Effector memory CD8-positive, alpha-beta T cell (primary cell): Measurements from ENCODE around the gene KCNC4.

ENCODE experiments used
- ATAC-seq: fragments of 150-1000 bp; cut with Tn5 transposase; replicated peaks from 2 replicates; pipeline ENCODE4 v1.10.0; 2021; ENCODE audit warnings: mild to moderate bottlenecking, moderate library complexity
- DNase-seq, 3 experiments: peaks; one replicate each; pipeline ENCODE4 v3.0.0; 2021
- H3K27ac Mint-ChIP-seq, 2 donors: one replicate each; pipeline ENCODE4 v1.8.0; 2022; ENCODE audit warnings: mild to moderate bottlenecking in 2 of 2, mixed read lengths in 2 of 2, moderate library complexity in 2 of 2
- H3K27me3 Mint-ChIP-seq, 2 donors: one replicate each; pipeline ENCODE4 v1.8.0; 2022; ENCODE audit warnings: mixed read lengths in 2 of 2
- H3K36me3 Mint-ChIP-seq: one replicate; pipeline ENCODE4 v1.8.0; 2022; ENCODE audit warnings: mild to moderate bottlenecking, moderate library complexity, mixed read lengths; ENCODE audit not compliant: insufficient read depth
- H3K4me1 Mint-ChIP-seq, 2 donors: one replicate each; pipeline ENCODE4 v1.8.0; 2022; ENCODE audit warnings: low read depth in 2 of 2, mixed read lengths in 2 of 2
- H3K4me3 Mint-ChIP-seq, 2 donors: one replicate each; pipeline ENCODE4 v1.8.0; 2022; ENCODE audit warnings: mild to moderate bottlenecking in 2 of 2, mixed read lengths in 2 of 2, moderate library complexity in 2 of 2
- H3K9me3 Mint-ChIP-seq, 2 donors: one replicate each; pipeline ENCODE4 v1.8.0; 2022; ENCODE audit warnings: mixed read lengths in 2 of 2

KCNC4 gene

GRCh38 chr1:110250749-110251148, 40.6 kb downstream of the KCNC4 start:
- peaks cover 2% of the 10 kb centered on the region for H3K36me3 Mint-ChIP-seq

DNA sequence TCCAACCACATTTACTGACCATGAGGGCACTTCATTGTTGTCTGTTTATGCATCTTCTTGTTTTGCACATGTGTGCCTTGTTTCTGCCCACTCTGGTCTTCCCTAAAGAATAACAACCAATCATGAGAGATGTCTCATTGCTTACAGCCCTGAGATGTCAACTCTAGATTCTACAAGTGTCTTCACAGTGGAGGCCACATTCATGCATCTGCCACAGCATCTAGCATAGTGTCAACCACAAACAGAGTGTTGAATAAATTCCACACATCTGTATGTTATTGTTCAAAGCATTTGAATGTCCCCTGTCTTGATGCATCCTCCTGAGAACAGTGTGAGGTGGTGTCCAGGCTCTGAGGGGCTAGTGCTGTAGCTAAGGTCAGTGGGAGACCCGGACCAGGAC, 43.1 kb downstream of the KCNC4 start:
- peaks cover 2% of the 10 kb centered on the region for H3K36me3 Mint-ChIP-seq
- no peaks in the 10 kb centered on the region for H3K9me3 Mint-ChIP-seq
- H3K4me3 Mint-ChIP-seq, result no peak overlapping the region
- H3K27ac Mint-ChIP-seq, result no peak overlapping the region
- peaks cover 2% of the 10 kb centered on the region in 2 donors for H3K27me3 Mint-ChIP-seq
- H3K4me1 Mint-ChIP-seq, result peaks cover 0 to 4% of the 10 kb centered on the region in 2 donors
- ATAC-seq (peak; percentile 42), DNase-seq (no peak)

More at GRCh38 chr1:110250749-110251148, 40.6 kb downstream of the KCNC4 start:
- H3K4me3 Mint-ChIP-seq, result no peak overlapping the region
- H3K27ac Mint-ChIP-seq, result no peak overlapping the region
- no peaks in the 10 kb centered on the region for H3K27me3 Mint-ChIP-seq
- H3K9me3 Mint-ChIP-seq, result no peaks in the 10 kb centered on the region
- DNase-seq, result no peak
- peaks cover 0 to 4% of the 10 kb centered on the region in 2 donors for H3K4me1 Mint-ChIP-seq
- ATAC-seq, result no peak

DNA sequence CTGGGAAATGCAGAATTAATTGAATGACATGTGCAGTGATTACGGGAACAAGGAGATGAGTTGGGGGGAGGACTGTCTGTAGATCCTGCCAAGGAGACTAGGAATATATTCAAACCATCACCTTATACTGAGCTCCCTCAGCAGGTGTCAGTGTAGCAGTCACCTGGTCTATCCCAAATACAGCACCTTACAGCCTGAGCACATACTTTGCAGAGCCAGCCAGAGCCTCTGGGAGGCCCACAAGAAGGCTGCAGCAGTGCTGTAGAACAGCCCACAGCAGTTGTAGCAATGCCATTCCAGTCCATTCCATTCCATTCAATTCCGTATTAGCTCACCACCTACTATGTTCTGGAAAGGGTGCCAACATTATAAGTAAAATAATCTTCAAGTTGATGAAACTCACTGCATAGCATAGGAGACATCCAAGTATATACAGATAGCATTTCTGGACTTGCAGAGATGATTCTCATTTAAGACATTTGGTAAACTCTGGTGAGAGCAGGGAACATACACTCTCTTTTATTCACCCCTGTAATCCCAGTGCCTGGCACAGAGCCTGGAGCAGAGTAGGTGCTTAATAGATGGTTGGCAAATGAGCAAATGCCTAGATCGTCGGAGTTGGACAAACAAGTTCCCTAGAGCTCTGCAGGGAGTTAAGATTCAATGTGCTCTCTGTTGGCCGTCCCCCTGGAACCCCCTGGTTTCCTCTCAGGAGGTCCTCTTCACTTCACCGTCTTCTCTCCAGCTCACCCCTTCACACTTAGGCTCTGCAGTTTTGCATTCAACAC, 44.7 kb downstream of the KCNC4 start:
- H3K27me3 Mint-ChIP-seq, result peaks cover 6 to 14% of the 10 kb centered on the region in 2 donors
- H3K27ac Mint-ChIP-seq, result no peak overlapping the region

GRCh38 chr1:110255392-110255787, 45.3 kb downstream of the KCNC4 start:
- Mint-ChIP-seq H3K4me3 (no peak overlapping the region), H3K27ac (no peak overlapping the region)
- ATAC-seq, result no peak

More for the DNA sequence above, 44.7 kb downstream of the KCNC4 start:
- Mint-ChIP-seq H3K9me3 (no peaks in the 10 kb centered on the region), H3K4me1 (peaks cover 0 to 4% of the 10 kb centered on the region in 2 donors), H3K4me3 (no peak overlapping the region), H3K36me3 (peaks cover 2% of the 10 kb centered on the region)
- ATAC-seq (no peak), DNase-seq (no peak)

DNA sequence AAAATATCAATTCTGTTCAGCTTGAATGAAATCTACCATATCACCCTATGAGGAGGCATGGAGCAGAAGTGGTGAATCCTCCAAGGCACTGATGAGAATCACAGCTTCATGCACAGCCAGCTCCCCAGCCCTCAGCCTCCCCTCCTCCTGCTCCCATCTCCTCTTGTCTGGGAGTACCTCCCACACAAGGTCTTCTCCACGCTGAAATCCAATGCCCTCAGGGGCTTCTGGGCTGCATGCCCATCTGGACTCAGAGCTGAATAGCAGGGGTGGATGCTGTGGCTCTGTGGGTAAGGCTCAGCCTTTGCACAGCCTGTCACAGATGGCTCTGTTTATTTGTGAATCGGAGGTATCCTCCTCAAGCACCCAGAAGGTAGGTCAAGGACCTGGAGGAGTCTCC, 48.6 kb downstream of the KCNC4 start:
- H3K36me3 Mint-ChIP-seq, result peaks cover 2% of the 10 kb centered on the region
- H3K9me3 Mint-ChIP-seq, result no peaks in the 10 kb centered on the region
- H3K27ac Mint-ChIP-seq, result no peak overlapping the region
- H3K4me1 Mint-ChIP-seq, result no peaks in the 10 kb centered on the region
- DNase-seq (no peak), ATAC-seq (no peak)
- H3K4me3 Mint-ChIP-seq, result no peak overlapping the region
- H3K27me3 Mint-ChIP-seq, result peaks cover 6 to 26% of the 10 kb centered on the region in 2 donors

More at GRCh38 chr1:110255392-110255787, 45.3 kb downstream of the KCNC4 start:
- peaks cover 0 to 4% of the 10 kb centered on the region in 2 donors for H3K4me1 Mint-ChIP-seq
- DNase-seq, result no peak
- H3K36me3 Mint-ChIP-seq, result peaks cover 2% of the 10 kb centered on the region
- peaks cover 6 to 19% of the 10 kb centered on the region in 2 donors for H3K27me3 Mint-ChIP-seq
- no peaks in the 10 kb centered on the region for H3K9me3 Mint-ChIP-seq

DNA sequence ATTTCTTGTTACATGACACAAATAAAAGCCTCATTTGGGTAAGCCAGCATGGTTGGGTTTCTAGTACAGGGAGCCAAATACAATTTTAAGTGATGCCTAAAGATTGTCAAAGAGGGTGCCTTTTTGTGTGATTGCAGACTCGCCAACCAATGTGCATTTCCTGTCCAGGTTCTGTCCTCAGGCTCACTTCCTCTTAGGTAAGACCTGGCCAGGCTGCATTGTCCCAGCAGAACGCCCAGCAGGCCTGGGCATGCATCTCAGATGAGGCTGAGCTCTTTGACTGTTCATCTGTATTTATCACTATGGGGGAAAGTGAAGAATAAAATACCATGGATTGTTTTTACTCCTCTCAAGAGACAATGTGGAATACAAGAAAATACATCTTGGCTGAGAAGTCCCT, 49.7 kb downstream of the KCNC4 start:
- Mint-ChIP-seq H3K4me1 (no peaks in the 10 kb centered on the region), H3K27me3 (peaks cover 11 to 34% of the 10 kb centered on the region in 2 donors), H3K4me3 (no peak overlapping the region), H3K9me3 (no peaks in the 10 kb centered on the region), H3K36me3 (no peaks in the 10 kb centered on the region), H3K27ac (no peak overlapping the region)
- no peak for DNase-seq
- no peak for ATAC-seq
